HG03097 (cell line): ENCODE measurements around the gene KRT6B.

Experiments
- ATAC-seq: cut with Tn5 transposase; IDR thresholded peaks from one replicate; pipeline ENCODE4 v1.9.1; 2021; ENCODE audit not compliant: unreplicated experiment, low FRiP score

Gene KRT6B

GRCh38 chr12:52437508-52437907 lies 14.4 kb downstream of the KRT6B start:
- no peak for ATAC-seq

GRCh38 chr12:52436828-52437474 lies 15.0 kb downstream of the KRT6B start:
- ATAC-seq, result no peak

GRCh38 chr12:52436000-52436827 lies 15.7 kb downstream of the KRT6B start:
- ATAC-seq, result no peak

GRCh38 chr12:52435659-52435999 lies 16.3 kb downstream of the KRT6B start:
- no peak for ATAC-seq

GRCh38 chr12:52434760-52435530 lies 17.0 kb downstream of the KRT6B start:
- no peak for ATAC-seq

- no peak for ATAC-seq
Measured at GRCh38 chr12:52434081-52434733, 17.7 kb downstream of the KRT6B start, which contains the start of gene KRT75. Gene KRT75, minus strand, starts transcription at chr12:52434371. Its CDS starts 67 bp downstream, at chr12:52434304.

GRCh38 chr12:52433501-52434080 lies 18.4 kb downstream of the KRT6B start:
- ATAC-seq, result no peak

- ATAC-seq, result no peak
Measured at GRCh38 chr12:52432559-52433207, 19.3 kb downstream of the KRT6B start.

GRCh38 chr12:52428121-52428520 lies 23.8 kb downstream of the KRT6B start:
- no peak for ATAC-seq

GRCh38 chr12:52427083-52427482 lies 24.9 kb downstream of the KRT6B start:
- ATAC-seq, result no peak

- ATAC-seq, result no peak
Measured at GRCh38 chr12:52426034-52426433, 25.9 kb downstream of the KRT6B start.

- ATAC-seq, result no peak
Measured at GRCh38 chr12:52425466-52425865, 26.5 kb downstream of the KRT6B start.

GRCh38 chr12:52423661-52424500 lies 28.1 kb downstream of the KRT6B start:
- ATAC-seq, result no peak

GRCh38 chr12:52423035-52423434 lies 28.9 kb downstream of the KRT6B start:
- no peak for ATAC-seq

- no peak for ATAC-seq
Measured at GRCh38 chr12:52419656-52420055, 32.3 kb downstream of the KRT6B start.

- ATAC-seq, result no peak
Measured at GRCh38 chr12:52418576-52419110, 33.3 kb downstream of the KRT6B start.

GRCh38 chr12:52417740-52418139 lies 34.2 kb downstream of the KRT6B start:
- no peak for ATAC-seq

- no peak for ATAC-seq
Measured at GRCh38 chr12:52416795-52417194, 35.2 kb downstream of the KRT6B start.
